DND-41 (cell line): ENCODE measurements around the gene VPS4A.

Experiments used
- ATAC-seq: fragments of 200-7000 bp; cut with Tn5 transposase; 3 replicates; pipeline ENCODE4 v1.9.1; 2021; ENCODE audit warnings: low read depth; ENCODE audit not compliant: insufficient read depth
- DNase-seq: peaks from one replicate; pipeline ENCODE4 v3.0.0-alpha.2; 2020
- H2AFZ ChIP-seq: 2 replicates; pipeline ENCODE4 v1.6.0; 2012; ENCODE audit warnings: low read depth, low read length
- H3K27ac ChIP-seq: 2 replicates; pipeline ENCODE4 v1.5.1; 2012; ENCODE audit warnings: low read length, inconsistent platforms
- H3K27me3 ChIP-seq: fragments of 200-600 bp; sonication (generic); 2 replicates; pipeline ENCODE4 v1.6.0; 2012; ENCODE audit warnings: low read length, mild to moderate bottlenecking, inconsistent platforms; ENCODE audit not compliant: insufficient read depth, poor library complexity
- H3K36me3 ChIP-seq: 2 replicates; pipeline ENCODE4 v1.5.1; 2012; ENCODE audit warnings: low read length, inconsistent platforms; ENCODE audit not compliant: insufficient read depth
- H3K4me1 ChIP-seq: 2 replicates; pipeline ENCODE4 v1.5.1; 2012; ENCODE audit warnings: mild to moderate bottlenecking, low read length; ENCODE audit not compliant: insufficient read depth
- H3K4me2 ChIP-seq: 2 replicates; pipeline ENCODE4 v1.6.0; 2012; ENCODE audit warnings: mild to moderate bottlenecking, moderate library complexity, low read length, inconsistent platforms; ENCODE audit not compliant: insufficient read depth
- H3K4me3 ChIP-seq, 2 experiments: fragments of 200-600 bp in 1 of 2; shearing (Covaris generic) in 1 of 2; 2 replicates each; pipeline ENCODE4 v1.5.1; 2012 to 2016; ENCODE audit warnings: inconsistent platforms in 2 of 2, low read length in 2 of 2, mild to moderate bottlenecking in 2 of 2, low read depth in 1 of 2, moderate library complexity in 1 of 2
- H3K79me2 ChIP-seq: 2 replicates; pipeline ENCODE4 v1.6.0; 2012; ENCODE audit warnings: low read length, inconsistent platforms; ENCODE audit not compliant: insufficient read depth
- H3K9ac ChIP-seq: 2 replicates; pipeline ENCODE4 v1.6.0; 2012; ENCODE audit warnings: low read depth, mild to moderate bottlenecking, inconsistent platforms, low read length, moderate library complexity
- H3K9me3 ChIP-seq: 2 replicates; pipeline ENCODE4 v1.5.1; 2012; ENCODE audit warnings: low read length, moderate library complexity, mild to moderate bottlenecking, inconsistent platforms; ENCODE audit not compliant: insufficient read depth, severe bottlenecking
- H4K20me1 ChIP-seq: 2 replicates; pipeline ENCODE4 v1.6.0; 2012; ENCODE audit warnings: low read length; ENCODE audit not compliant: insufficient read depth
- EZH2 ChIP-seq: IDR thresholded peaks from 3 replicates; pipeline ENCODE4 v1.6.1; 2012; ENCODE audit warnings: borderline replicate concordance, low read depth, mild to moderate bottlenecking, moderate library complexity, low read length, inconsistent platforms; ENCODE audit not compliant: severe bottlenecking
- TF ChIP-seq, protein P1 (sequence below): IDR thresholded peaks from 2 replicates; pipeline ENCODE4 v1.5.1; 2012; ENCODE audit warnings: borderline replicate concordance, low read length, moderate library complexity, mild to moderate bottlenecking; ENCODE audit not compliant: poor library complexity, severe bottlenecking; ENCODE audit errors: extremely low read depth

The VPS4A gene

DNA sequence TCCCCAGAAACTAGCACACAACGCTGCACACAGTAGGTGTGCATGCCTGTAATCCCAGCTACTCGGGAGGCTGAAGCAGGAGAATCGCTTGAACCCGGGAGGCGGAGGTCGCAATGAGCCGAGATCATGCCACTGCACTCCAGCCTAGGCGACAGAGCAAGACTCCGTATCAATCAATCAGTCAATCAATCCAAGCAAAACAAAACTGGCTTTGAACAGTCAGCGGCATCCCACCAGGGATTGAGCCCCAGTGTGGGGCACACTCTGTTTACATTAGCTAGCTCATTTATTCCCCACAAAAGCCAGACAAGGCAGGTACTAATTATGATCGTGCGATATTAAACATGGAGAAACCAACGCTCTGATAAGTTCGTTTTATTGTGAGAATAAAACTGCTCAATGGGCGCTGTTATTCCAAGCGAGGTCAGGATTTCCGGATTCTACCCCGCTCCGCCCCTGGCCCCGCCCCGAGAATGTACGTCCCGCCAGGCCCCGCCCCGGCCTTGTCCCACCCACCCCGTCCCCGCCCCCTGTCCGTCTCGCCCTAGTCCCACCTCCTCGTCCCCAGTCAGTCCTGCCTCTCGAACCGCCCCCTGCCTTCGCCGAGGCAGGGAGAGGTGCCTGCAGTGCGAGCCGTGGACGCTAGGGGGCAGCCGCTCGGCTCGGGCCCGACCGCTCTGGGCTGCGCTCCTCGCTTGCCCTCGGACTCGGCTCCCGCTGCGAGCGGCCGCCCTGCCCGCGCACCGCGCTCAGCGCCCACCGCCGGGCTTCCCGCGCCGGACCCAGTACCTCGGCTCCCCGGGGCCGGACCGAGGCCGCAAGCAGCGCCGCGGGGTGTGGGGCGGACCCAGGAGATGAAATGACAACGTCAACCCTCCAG is at the start of gene VPS4A:
Gene VPS4A (plus strand): TSS at position 698 of the 880 bp plus-strand sequence. CDS start 162 bp downstream, at position 860.
- H4K20me1 ChIP-seq, result peaks cover 31% of the 10 kb centered on the region
- H2AFZ ChIP-seq, result peak within 1 kb of the TSS; percentile 88
- H3K36me3 ChIP-seq, result peaks cover 29% of the 10 kb centered on the region
- peak within 1 kb of the TSS; percentile 79 to 86 for H3K4me3 ChIP-seq
- no peaks in the 10 kb centered on the region for H3K9me3 ChIP-seq
- peak within 1 kb of the TSS; percentile 91 for H3K4me2 ChIP-seq
- H3K9ac ChIP-seq, result peak within 1 kb of the TSS; percentile 98
- peak; percentile 97 for ATAC-seq
- H3K79me2 ChIP-seq, result peaks cover 49% of the 10 kb centered on the region
- H3K27ac ChIP-seq, result peak within 1 kb of the TSS; percentile 89
- peak; percentile 97 for DNase-seq
- TF ChIP-seq EZH2, result no peak
- TF ChIP-seq, protein P1, sequence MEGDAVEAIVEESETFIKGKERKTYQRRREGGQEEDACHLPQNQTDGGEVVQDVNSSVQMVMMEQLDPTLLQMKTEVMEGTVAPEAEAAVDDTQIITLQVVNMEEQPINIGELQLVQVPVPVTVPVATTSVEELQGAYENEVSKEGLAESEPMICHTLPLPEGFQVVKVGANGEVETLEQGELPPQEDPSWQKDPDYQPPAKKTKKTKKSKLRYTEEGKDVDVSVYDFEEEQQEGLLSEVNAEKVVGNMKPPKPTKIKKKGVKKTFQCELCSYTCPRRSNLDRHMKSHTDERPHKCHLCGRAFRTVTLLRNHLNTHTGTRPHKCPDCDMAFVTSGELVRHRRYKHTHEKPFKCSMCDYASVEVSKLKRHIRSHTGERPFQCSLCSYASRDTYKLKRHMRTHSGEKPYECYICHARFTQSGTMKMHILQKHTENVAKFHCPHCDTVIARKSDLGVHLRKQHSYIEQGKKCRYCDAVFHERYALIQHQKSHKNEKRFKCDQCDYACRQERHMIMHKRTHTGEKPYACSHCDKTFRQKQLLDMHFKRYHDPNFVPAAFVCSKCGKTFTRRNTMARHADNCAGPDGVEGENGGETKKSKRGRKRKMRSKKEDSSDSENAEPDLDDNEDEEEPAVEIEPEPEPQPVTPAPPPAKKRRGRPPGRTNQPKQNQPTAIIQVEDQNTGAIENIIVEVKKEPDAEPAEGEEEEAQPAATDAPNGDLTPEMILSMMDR, result peak; percentile 93
- no peaks in the 10 kb centered on the region for H3K27me3 ChIP-seq
- H3K4me1 ChIP-seq, result peaks cover 26% of the 10 kb centered on the region

DNA sequence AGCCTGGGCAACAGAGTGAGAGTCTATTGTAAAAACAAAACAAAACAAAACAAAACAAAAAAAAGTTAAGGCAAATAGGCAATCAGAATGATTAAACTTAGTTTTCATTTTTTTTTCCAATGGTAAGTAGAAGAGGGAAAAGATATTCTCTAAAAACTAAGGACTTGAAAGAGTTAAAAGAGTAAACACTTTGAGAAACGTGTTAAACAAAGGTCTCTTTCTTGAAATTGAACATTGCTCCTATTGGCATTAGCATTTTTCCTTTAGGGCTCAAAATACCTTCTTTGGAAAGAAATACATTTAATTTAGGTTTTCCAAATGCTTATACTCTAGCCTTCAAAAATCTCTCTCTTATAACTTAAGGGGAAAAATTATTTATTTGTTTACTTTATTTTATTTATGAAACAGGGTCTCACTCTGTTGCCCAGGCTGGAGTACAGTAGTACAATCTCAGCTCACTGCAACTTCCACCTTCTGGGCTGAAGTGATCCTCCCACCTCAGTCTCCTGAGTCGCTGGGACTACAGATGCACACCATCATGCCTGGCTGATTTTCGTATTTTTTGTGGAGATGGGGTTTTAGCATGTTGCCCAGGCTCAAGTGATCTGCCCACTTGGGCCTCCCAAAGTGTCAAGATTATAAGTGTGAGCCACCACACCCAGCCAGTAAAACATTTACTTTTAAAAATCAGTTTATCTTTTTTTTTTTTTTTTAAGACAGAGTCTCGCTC is 44.7 kb upstream of the VPS4A start:
- Histone ChIP-seq H3K27me3 (no peaks in the 10 kb centered on the region), H3K4me2 (no peak overlapping the region), H3K4me1 (no peaks in the 10 kb centered on the region), H3K36me3 (peaks cover 19% of the 10 kb centered on the region; the same call in 1 of the 2 replicates), H3K79me2 (no peaks in the 10 kb centered on the region), H4K20me1 (no peaks in the 10 kb centered on the region), H2AFZ (no peak overlapping the region), H3K9me3 (no peaks in the 10 kb centered on the region), H3K9ac (no peak overlapping the region), H3K27ac (no peak overlapping the region), H3K4me3 (no peak overlapping the region)
- no peak for TF ChIP-seq EZH2
- TF ChIP-seq, protein P1, result no peak
- DNase-seq, result no peak
- ATAC-seq, result no peak

DNA sequence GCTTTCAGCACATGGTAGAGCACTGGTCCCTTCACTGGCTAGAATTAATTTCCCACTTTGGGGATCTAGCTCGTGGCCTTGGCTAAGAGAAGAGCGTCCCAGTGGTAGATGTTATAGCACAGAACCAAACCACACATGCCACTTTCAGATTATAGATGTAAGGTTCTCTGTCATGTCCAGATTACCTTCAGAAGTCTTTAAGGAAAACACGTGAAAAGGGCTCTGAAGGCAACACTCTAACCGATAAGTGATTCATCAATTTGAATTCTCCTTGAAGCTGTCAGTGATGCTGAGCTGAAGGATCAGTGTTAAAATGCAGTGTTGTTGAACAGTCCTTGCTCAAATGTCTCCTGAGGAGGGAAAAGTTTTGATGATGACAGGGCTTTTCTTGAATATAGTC is 43.5 kb upstream of the VPS4A start:
- H3K9ac ChIP-seq, result no peak overlapping the region
- no peak overlapping the region for H3K4me3 ChIP-seq
- no peaks in the 10 kb centered on the region for H3K79me2 ChIP-seq
- H3K9me3 ChIP-seq, result no peaks in the 10 kb centered on the region
- no peak overlapping the region for H3K4me2 ChIP-seq
- no peak for ATAC-seq
- peaks cover 18% of the 10 kb centered on the region; the same call in 1 of the 2 replicates for H3K36me3 ChIP-seq
- H3K4me1 ChIP-seq, result no peaks in the 10 kb centered on the region
- no peaks in the 10 kb centered on the region for H3K27me3 ChIP-seq
- no peak overlapping the region for H3K27ac ChIP-seq
- TF ChIP-seq EZH2, result no peak
- TF ChIP-seq, protein P1, result no peak
- no peak overlapping the region for H2AFZ ChIP-seq
- DNase-seq, result no peak
- no peaks in the 10 kb centered on the region for H4K20me1 ChIP-seq
